Osteocyte (in vitro differentiated cells): ENCODE measurements around the gene GNE. TPM values are rescaled to one million over a fixed set of nuclear protein-coding genes. Genes with fewer than 3 reads are reported as not detected.

Experiments
- DNase-seq: peaks from one replicate; pipeline ENCODE4 v3.0.0; 2021; ENCODE audit warnings: mixed read lengths; ENCODE audit not compliant: unreplicated experiment; ENCODE audit errors: extremely low spot score
- H3K27ac Mint-ChIP-seq: one replicate; pipeline ENCODE4 v1.8.0; 2021; ENCODE audit warnings: mild to moderate bottlenecking, mixed read lengths; ENCODE audit not compliant: unreplicated experiment
- H3K27me3 Mint-ChIP-seq: one replicate; pipeline ENCODE4 v1.8.0; 2021; ENCODE audit warnings: mixed read lengths; ENCODE audit not compliant: unreplicated experiment
- H3K36me3 Mint-ChIP-seq: one replicate; pipeline ENCODE4 v1.8.0; 2021; ENCODE audit warnings: mixed read lengths; ENCODE audit not compliant: unreplicated experiment
- H3K4me1 Mint-ChIP-seq: one replicate; pipeline ENCODE4 v1.8.0; 2021; ENCODE audit warnings: mixed read lengths; ENCODE audit not compliant: unreplicated experiment
- H3K4me3 Mint-ChIP-seq: one replicate; pipeline ENCODE4 v1.8.0; 2021; ENCODE audit warnings: mild to moderate bottlenecking, moderate library complexity, mixed read lengths; ENCODE audit not compliant: unreplicated experiment
- H3K9me3 Mint-ChIP-seq: one replicate; pipeline ENCODE4 v1.8.0; 2021; ENCODE audit warnings: mixed read lengths; ENCODE audit not compliant: unreplicated experiment
- CTCF ChIP-seq: fragments of 200-600 bp; sonication (generic); IDR thresholded peaks from 2 replicates; pipeline ENCODE4 v1.5.0; 2021; ENCODE audit warnings: antibody characterized with exemption, mild to moderate bottlenecking, moderate library complexity
- total RNA-seq: library from RNA; stranded (reverse); gene quantifications from 2 replicates; pipeline ENCODE4 v1.2.1, GENCODE V29; 2021

Gene GNE
- total RNA-seq, 1 donor from 2014 or later = 16.9 TPM

DNA sequence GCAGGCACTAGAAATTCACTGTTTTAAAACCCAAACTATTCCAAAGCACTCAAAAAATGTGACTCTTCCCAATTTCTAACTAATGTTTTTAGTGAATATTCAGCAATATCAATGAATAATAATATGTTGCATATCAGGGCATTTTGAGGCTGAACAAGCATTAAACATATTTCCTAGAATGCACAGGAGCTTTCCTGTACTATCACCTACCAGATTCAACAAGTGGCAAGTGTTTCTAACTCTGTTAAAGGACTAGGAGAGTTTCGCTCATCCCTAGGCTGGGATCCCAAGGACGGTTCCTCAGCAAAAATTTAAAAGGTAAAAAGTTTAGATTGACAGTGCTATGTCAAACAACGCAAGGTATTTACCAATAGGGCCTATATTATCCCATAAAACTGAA is 21.0 kb downstream of the GNE start:
- no peak for TF ChIP-seq CTCF
- peaks cover 4% of the 10 kb centered on the region for H3K9me3 Mint-ChIP-seq
- peaks cover 43% of the 10 kb centered on the region for H3K36me3 Mint-ChIP-seq
- H3K4me1 Mint-ChIP-seq = no peaks in the 10 kb centered on the region
- no peak overlapping the region for H3K4me3 Mint-ChIP-seq
- H3K27me3 Mint-ChIP-seq = no peaks in the 10 kb centered on the region
- no peak overlapping the region for H3K27ac Mint-ChIP-seq
- DNase-seq = no peak

- Mint-ChIP-seq H3K9me3 (no peaks in the 10 kb centered on the region), H3K27me3 (no peaks in the 10 kb centered on the region), H3K36me3 (peaks cover 54% of the 10 kb centered on the region), H3K27ac (no peak overlapping the region), H3K4me1 (no peaks in the 10 kb centered on the region), H3K4me3 (no peak overlapping the region)
- DNase-seq = no peak
- TF ChIP-seq CTCF = no peak
Measured at GRCh38 chr9:36222449-36222848, 35.8 kb downstream of the GNE start.

- TF ChIP-seq CTCF = no peak
- no peaks in the 10 kb centered on the region for H3K9me3 Mint-ChIP-seq
- no peaks in the 10 kb centered on the region for H3K27me3 Mint-ChIP-seq
- no peak overlapping the region for H3K27ac Mint-ChIP-seq
- DNase-seq = no peak
- H3K4me1 Mint-ChIP-seq = no peaks in the 10 kb centered on the region
- H3K4me3 Mint-ChIP-seq = no peak overlapping the region
- H3K36me3 Mint-ChIP-seq = peaks cover 51% of the 10 kb centered on the region
Measured at GRCh38 chr9:36221667-36222066, 36.6 kb downstream of the GNE start.

DNA sequence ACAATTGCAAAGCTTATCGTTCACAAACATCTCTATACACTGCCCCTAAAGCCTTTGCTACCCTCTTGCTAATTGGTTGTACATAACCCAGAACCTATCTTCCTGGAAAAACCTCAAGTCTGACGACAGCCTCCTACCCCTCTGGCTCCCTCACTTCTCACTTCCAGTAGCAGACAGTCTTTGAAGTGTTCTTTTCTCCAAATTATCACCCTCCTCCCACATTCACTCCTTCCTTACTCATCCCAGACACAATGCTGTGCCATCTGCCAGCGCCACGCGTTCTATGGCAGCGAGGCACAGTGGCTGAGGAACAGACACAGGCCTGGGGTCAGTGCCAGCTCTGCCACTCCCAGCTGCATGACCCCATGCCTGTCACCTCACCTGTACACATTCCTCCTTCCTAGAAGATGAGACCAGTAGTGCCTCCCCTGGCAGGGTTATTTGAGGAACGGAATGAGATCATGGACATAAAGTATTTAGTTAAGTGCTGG is 39.8 kb downstream of the GNE start:
- Mint-ChIP-seq H3K27ac (peak overlapping the region; percentile 32), H3K4me3 (no peak overlapping the region), H3K36me3 (peaks cover 44% of the 10 kb centered on the region), H3K27me3 (no peaks in the 10 kb centered on the region), H3K4me1 (peaks cover 3% of the 10 kb centered on the region), H3K9me3 (no peaks in the 10 kb centered on the region)
- peak; percentile 25 for DNase-seq
- TF ChIP-seq CTCF = no peak

GRCh38 chr9:36218011-36218410 is 40.2 kb downstream of the GNE start:
- no peaks in the 10 kb centered on the region for H3K27me3 Mint-ChIP-seq
- TF ChIP-seq CTCF = no peak
- H3K4me3 Mint-ChIP-seq = no peak overlapping the region
- peak; percentile 40 for DNase-seq
- H3K4me1 Mint-ChIP-seq = peaks cover 3% of the 10 kb centered on the region
- H3K36me3 Mint-ChIP-seq = peaks cover 44% of the 10 kb centered on the region
- H3K9me3 Mint-ChIP-seq = no peaks in the 10 kb centered on the region
- no peak overlapping the region for H3K27ac Mint-ChIP-seq
